AG04449 (cell line): ENCODE data around the gene ATG14.

Source experiments
- CTCF ChIA-PET: fragments of 350-600 bp; formaldehyde crosslinking; extraction: SDS; loops from one replicate; lab custom pipeline; 2021; ENCODE audit warnings: antibody characterized with exemption; lab: Yijun Ruan, JAX
- POLR2A ChIA-PET: fragments of 400-600, 350-600 bp; formaldehyde crosslinking; extraction: SDS; loops from one replicate; lab custom pipeline; 2020; ENCODE audit warnings: antibody characterized with exemption, inconsistent platforms; lab: Yijun Ruan, JAX
- DNase-seq: peaks from one replicate; pipeline ENCODE4 v3.0.0-alpha.2; 2010; ENCODE audit warnings: low read depth, low spot score
- H3K4me3 ChIP-seq: 2 replicates; pipeline ENCODE4 v1.5.1; 2011; ENCODE audit warnings: low read depth, mild to moderate bottlenecking, control low read depth, low read length
- TF ChIP-seq, protein P1 (sequence below): IDR thresholded peaks from one replicate; pipeline ENCODE4 v1.5.1; 2011; ENCODE audit warnings: mild to moderate bottlenecking, moderate library complexity, low read length, control low read depth, inconsistent platforms; ENCODE audit not compliant: insufficient read depth; ENCODE audit errors: missing control alignments

ATG14 gene

GRCh38 chr14:55382483-55382882 is 29.1 kb downstream of the ATG14 start:
- POLR2A ChIA-PET = no interaction called here
- no peak for DNase-seq
- no peak overlapping the region for H3K4me3 ChIP-seq
- CTCF ChIA-PET = interaction anchor here (0.8 to 2.5 kb wide), 6 partner anchors 10 to 136 kb away, joined by 3 to 6 read pairs (median 6); no protein-coding TSS in a partner anchor
- TF ChIP-seq, protein P1, sequence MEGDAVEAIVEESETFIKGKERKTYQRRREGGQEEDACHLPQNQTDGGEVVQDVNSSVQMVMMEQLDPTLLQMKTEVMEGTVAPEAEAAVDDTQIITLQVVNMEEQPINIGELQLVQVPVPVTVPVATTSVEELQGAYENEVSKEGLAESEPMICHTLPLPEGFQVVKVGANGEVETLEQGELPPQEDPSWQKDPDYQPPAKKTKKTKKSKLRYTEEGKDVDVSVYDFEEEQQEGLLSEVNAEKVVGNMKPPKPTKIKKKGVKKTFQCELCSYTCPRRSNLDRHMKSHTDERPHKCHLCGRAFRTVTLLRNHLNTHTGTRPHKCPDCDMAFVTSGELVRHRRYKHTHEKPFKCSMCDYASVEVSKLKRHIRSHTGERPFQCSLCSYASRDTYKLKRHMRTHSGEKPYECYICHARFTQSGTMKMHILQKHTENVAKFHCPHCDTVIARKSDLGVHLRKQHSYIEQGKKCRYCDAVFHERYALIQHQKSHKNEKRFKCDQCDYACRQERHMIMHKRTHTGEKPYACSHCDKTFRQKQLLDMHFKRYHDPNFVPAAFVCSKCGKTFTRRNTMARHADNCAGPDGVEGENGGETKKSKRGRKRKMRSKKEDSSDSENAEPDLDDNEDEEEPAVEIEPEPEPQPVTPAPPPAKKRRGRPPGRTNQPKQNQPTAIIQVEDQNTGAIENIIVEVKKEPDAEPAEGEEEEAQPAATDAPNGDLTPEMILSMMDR = no peak

- CTCF ChIA-PET = interaction anchor here (1.2 to 2.5 kb wide), 5 partner anchors 9 to 65 kb away, joined by 3 to 6 read pairs (median 4); no protein-coding TSS in a partner anchor
- DNase-seq = no peak
- H3K4me3 ChIP-seq = no peak overlapping the region
- TF ChIP-seq, protein P1 = no peak
- POLR2A ChIA-PET = no interaction called here
Observed at GRCh38 chr14:55381561-55381960, 30.1 kb downstream of the ATG14 start.

GRCh38 chr14:55381040-55381439 is 30.6 kb downstream of the ATG14 start:
- ChIA-PET CTCF (interaction anchor here (1.2 to 1.3 kb wide), 3 partner anchors 10 to 65 kb away, joined by 4 to 6 read pairs (median 4); no protein-coding TSS in a partner anchor), POLR2A (no interaction called here)
- no peak overlapping the region for H3K4me3 ChIP-seq
- TF ChIP-seq, protein P1 = no peak
- DNase-seq = no peak

GRCh38 chr14:55377236-55377635 is 34.4 kb downstream of the ATG14 start:
- ChIA-PET POLR2A (no interaction called here), CTCF (no interaction called here)
- no peak overlapping the region for H3K4me3 ChIP-seq
- TF ChIP-seq, protein P1 = no peak
- DNase-seq = no peak

- no peak overlapping the region for H3K4me3 ChIP-seq
- ChIA-PET CTCF (interaction anchor here (2.2 to 2.5 kb wide), 2 partner anchors 20 to 104 kb away, joined by 10 to 11 read pairs; no protein-coding TSS in a partner anchor), POLR2A (no interaction called here)
- TF ChIP-seq, protein P1 = no peak
- DNase-seq = no peak
Observed at GRCh38 chr14:55374771-55375170, 36.9 kb downstream of the ATG14 start.

DNA sequence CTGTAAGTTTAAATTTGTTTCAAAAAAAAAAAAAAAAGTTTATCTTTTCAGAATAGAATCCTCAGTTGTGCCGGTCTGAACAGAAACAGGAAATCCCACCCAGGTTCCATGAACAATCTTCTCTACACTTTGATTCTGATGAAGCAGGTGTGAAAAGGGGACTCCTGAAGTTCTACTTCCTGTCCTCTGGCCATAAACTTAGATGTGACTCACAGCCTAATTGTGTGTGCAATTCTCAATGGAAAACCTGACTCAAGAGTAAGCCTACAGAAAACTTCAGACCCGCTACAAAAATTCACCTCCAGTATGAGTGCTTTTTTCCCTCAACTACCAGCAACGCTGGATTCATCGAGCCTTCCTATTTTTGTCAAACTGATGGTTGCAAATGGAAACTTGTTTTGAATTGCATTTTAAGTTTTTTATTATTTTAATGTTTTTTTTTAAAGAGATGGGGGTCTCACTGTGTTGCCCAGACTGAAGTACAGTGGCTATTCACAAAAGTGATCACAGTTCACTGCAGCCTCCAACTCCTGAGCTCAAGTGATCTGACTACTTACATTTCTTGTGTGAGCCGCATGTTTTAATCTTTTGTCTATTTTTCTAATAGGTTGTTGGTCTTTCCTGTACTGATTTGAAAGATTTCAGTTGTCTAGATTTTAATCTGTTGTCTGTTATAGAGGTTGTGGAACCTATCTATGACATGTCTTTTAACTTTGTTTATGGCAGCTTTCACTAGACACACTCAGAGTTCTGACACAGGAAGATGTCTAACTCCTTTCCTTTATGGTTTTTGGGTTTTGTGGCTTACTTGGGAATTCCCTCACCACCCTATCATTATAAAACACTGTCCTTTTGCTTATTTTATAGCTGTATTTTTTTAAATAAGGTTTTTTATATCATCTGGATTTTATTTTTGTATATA is 37.6 kb downstream of the ATG14 start:
- ChIA-PET CTCF (interaction anchor here (1.0 to 2.5 kb wide), 3 partner anchors 19 to 103 kb away, joined by 4 to 11 read pairs (median 10); no protein-coding TSS in a partner anchor), POLR2A (no interaction called here)
- TF ChIP-seq, protein P1 = no peak
- DNase-seq = no peak
- H3K4me3 ChIP-seq = no peak overlapping the region
